Keratinocyte (primary cell): Measurements from ENCODE around the gene LHPP. TPM values are rescaled to one million over a fixed set of nuclear protein-coding genes. Genes with fewer than 3 reads are reported as not detected.

Experiments used
- DNase-seq: peaks from one replicate; pipeline ENCODE4 v3.0.0-alpha.2; 2011; ENCODE audit warnings: low read depth, missing footprints, low spot score
- FAIRE-seq: peaks from 2 replicates; lab custom pipeline; 2011; peaks lifted over from hg19 to GRCh38; lab: Jason Lieb, UNC
- H2AFZ ChIP-seq: 2 replicates; pipeline ENCODE4 v1.6.0; 2012; ENCODE audit warnings: low read length, control low read depth, inconsistent platforms; ENCODE audit not compliant: control insufficient read depth
- H3K27ac ChIP-seq: 2 replicates; pipeline ENCODE4 v1.5.1; 2011; ENCODE audit warnings: low read length; ENCODE audit not compliant: control insufficient read depth, insufficient read depth
- H3K27me3 ChIP-seq: 3 replicates; pipeline ENCODE4 v1.6.0; 2011; ENCODE audit warnings: low read length; ENCODE audit not compliant: control insufficient read depth, insufficient read depth; ENCODE audit errors: extremely low read depth
- H3K36me3 ChIP-seq, 2 experiments: 2 replicates in 1 of 2; 3 replicates in 1 of 2; pipeline ENCODE4 v1.5.1; 2011; ENCODE audit warnings: low read length in 2 of 2, mild to moderate bottlenecking in 1 of 2; ENCODE audit not compliant: control insufficient read depth in 2 of 2, insufficient read depth in 2 of 2; ENCODE audit errors: extremely low read depth in 1 of 2
- H3K4me1 ChIP-seq: 3 replicates; pipeline ENCODE4 v1.5.1; 2011; ENCODE audit warnings: low read length; ENCODE audit not compliant: control insufficient read depth, insufficient read depth; ENCODE audit errors: extremely low read depth
- H3K4me2 ChIP-seq: 3 replicates; pipeline ENCODE4 v1.6.0; 2011; ENCODE audit warnings: low read depth, low read length; ENCODE audit not compliant: control insufficient read depth, insufficient read depth; ENCODE audit errors: extremely low read depth
- H3K4me3 ChIP-seq, 3 experiments: fragments of 200-600 bp in 1 of 3; sonication (generic) in 1 of 3; 2 replicates in 2 of 3; 3 replicates in 1 of 3; pipeline ENCODE4 v1.5.1; 2011 to 2016; ENCODE audit warnings: low read length in 3 of 3, mild to moderate bottlenecking in 3 of 3, control low read depth in 2 of 3, inconsistent platforms in 1 of 3, low read depth in 1 of 3, mixed read lengths in 1 of 3, mixed run types in 1 of 3, moderate library complexity in 1 of 3; ENCODE audit not compliant: control insufficient read depth in 2 of 3, insufficient read depth in 2 of 3; ENCODE audit errors: extremely low read depth in 1 of 3
- H3K79me2 ChIP-seq: 2 replicates; pipeline ENCODE4 v1.6.0; 2012; ENCODE audit warnings: low read length; ENCODE audit not compliant: control insufficient read depth, insufficient read depth
- H3K9ac ChIP-seq: 3 replicates; pipeline ENCODE4 v1.6.0; 2011; ENCODE audit warnings: low read length; ENCODE audit not compliant: control insufficient read depth, insufficient read depth; ENCODE audit errors: extremely low read depth
- H3K9me1 ChIP-seq: 3 replicates; pipeline ENCODE4 v1.6.0; 2011; ENCODE audit warnings: low read length; ENCODE audit not compliant: control insufficient read depth, insufficient read depth; ENCODE audit errors: extremely low read depth
- H3K9me3 ChIP-seq: 2 replicates; pipeline ENCODE4 v1.5.1; 2012; ENCODE audit warnings: low read depth, low read length; ENCODE audit not compliant: control insufficient read depth
- H4K20me1 ChIP-seq: 3 replicates; pipeline ENCODE4 v1.6.0; 2011; ENCODE audit warnings: low read length; ENCODE audit not compliant: control insufficient read depth, insufficient read depth; ENCODE audit errors: extremely low read depth
- CTCF ChIP-seq, 3 experiments: IDR thresholded peaks in 1 of 3; conservative IDR thresholded peaks in 1 of 3; optimal IDR thresholded peaks in 1 of 3; 2 replicates in 2 of 3; 3 replicates in 1 of 3; pipeline versions ENCODE3 to v1.5.1; 2011; ENCODE audit warnings: low read length in 3 of 3, mild to moderate bottlenecking in 3 of 3, moderate library complexity in 2 of 3, control low read depth in 1 of 3, inconsistent platforms in 1 of 3; ENCODE audit not compliant: insufficient read depth in 2 of 3; ENCODE audit errors: extremely low read depth in 1 of 3
- EZH2 ChIP-seq: IDR thresholded peaks from one replicate; pipeline ENCODE4 v1.6.1; 2012; ENCODE audit warnings: inconsistent platforms, mild to moderate bottlenecking, low read length, moderate library complexity
- dilution Hi-C: fragments of 300-500 bp; cut with MboI; formaldehyde crosslinking; loops from one replicate; pipeline ENCODE4 v1.7.0; 2020; ENCODE audit warnings: low sequenced_read_pairs; ENCODE audit not compliant: extremely low pct_ligation_motif_present
- polyA plus RNA-seq, 5 experiments: library from polyadenylated mRNA; depleted of rRNA in 3 of 5; stranded (reverse) in 3 of 5; stranded (forward) in 1 of 5; unstranded in 1 of 5; fragments of >200 nt; gene quantifications; 1 replicate in 1 of 5; 2 replicates in 3 of 5; 3 replicates in 1 of 5; pipeline versions ENCODE4 v1.2.1 to v1.2.3, GENCODE V29; 2011 to 2012; ENCODE audit warnings: missing spikeins in 2 of 5, low read depth in 1 of 5, low replicate concordance in 1 of 5

The LHPP gene
- polyA plus RNA-seq, 1 donor (not counting 4 experiments of a cell fraction or from before 2014, with no cell fraction given): 13.1 TPM

DNA sequence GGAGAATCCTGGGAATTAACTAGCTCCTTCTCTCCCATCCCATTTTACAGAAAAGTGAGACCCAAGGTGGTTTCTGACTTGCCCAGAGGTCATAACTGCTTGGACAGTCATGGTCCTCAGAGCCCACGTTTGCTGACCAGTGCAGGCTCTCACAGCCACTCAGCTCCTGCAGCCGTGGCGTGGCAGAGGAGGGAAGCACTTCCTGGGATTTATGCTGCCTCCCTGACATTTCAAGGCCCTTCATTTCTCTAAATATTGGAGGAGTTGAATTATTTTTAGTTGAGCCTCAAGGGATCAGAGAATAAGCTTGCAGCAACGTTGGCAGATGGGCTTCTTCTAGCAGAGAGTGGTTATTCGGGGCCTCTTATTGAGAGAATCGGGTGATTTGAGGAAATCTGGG, 77.1 kb downstream of the LHPP start:
- FAIRE-seq (no peak), DNase-seq (no peak)
- Histone ChIP-seq H3K27me3 (no peaks in the 10 kb centered on the region), H3K9ac (no peak overlapping the region), H2AFZ (no peak overlapping the region), H3K4me1 (no peaks in the 10 kb centered on the region), H3K4me3 (no peak overlapping the region), H3K36me3 (no peaks in the 10 kb centered on the region), H3K79me2 (no peaks in the 10 kb centered on the region), H4K20me1 (no peaks in the 10 kb centered on the region), H3K9me1 (no peaks in the 10 kb centered on the region), H3K9me3 (no peaks in the 10 kb centered on the region), H3K4me2 (no peak overlapping the region), H3K27ac (no peak overlapping the region)
- TF ChIP-seq EZH2 (no peak), CTCF (optimal IDR thresholded peaks at IDR 0.05 in 1 of 3, IDR thresholded peaks at IDR 0.05 in 1 of 3, conservative IDR thresholded peaks at IDR 0.05 in 1 of 3; ENCODE audit: extremely low read depth in 1 of 3, insufficient read depth in 2 of 3, low read length in 3 of 3) (no peak)
- dilution Hi-C loops: no loop called here

GRCh38 chr10:124539935-124540641, 78.5 kb downstream of the LHPP start:
- Histone ChIP-seq H3K9me3 (no peaks in the 10 kb centered on the region), H3K27me3 (no peaks in the 10 kb centered on the region), H3K27ac (no peak overlapping the region), H3K9me1 (no peaks in the 10 kb centered on the region), H3K79me2 (no peaks in the 10 kb centered on the region), H3K4me2 (no peak overlapping the region), H3K36me3 (no peaks in the 10 kb centered on the region), H3K4me3 (no peak overlapping the region), H4K20me1 (no peaks in the 10 kb centered on the region), H3K9ac (no peak overlapping the region), H3K4me1 (no peaks in the 10 kb centered on the region), H2AFZ (no peak overlapping the region)
- no peak for DNase-seq
- dilution Hi-C loops: no loop called here
- TF ChIP-seq EZH2: no peak
- peak in 2 of 3 experiments; percentile 46 to 68 for TF ChIP-seq CTCF (optimal IDR thresholded peaks at IDR 0.05 in 1 of 3, IDR thresholded peaks at IDR 0.05 in 1 of 3, conservative IDR thresholded peaks at IDR 0.05 in 1 of 3; ENCODE audit: extremely low read depth in 1 of 3, insufficient read depth in 2 of 3, low read length in 3 of 3)
- no peak for FAIRE-seq
